Measurements from ENCODE around the gene CPHXL2. TPM values are rescaled to one million over a fixed set of nuclear protein-coding genes. Genes with fewer than 3 reads are reported as not detected.

Gene CPHXL2
- total RNA-seq, 4 donors from 2014 or later, result not detected

GRCh38 chr16:75660321-75660720 lies 16.5 kb downstream of the CPHXL2 start:
- DNase-seq, result no peak
- H3K27ac ChIP-seq, result no peak overlapping the region
- intact Hi-C loops (cut with DNase I), result no loop called here
- H3K4me1 ChIP-seq, result no peaks in the 10 kb centered on the region
- peaks cover 31 to 34% of the 10 kb centered on the region in 2 donors for H3K36me3 ChIP-seq
- no peak for TF ChIP-seq CTCF (IDR thresholded peaks at IDR 0.05)
- no peak for TF ChIP-seq POLR2A (IDR thresholded peaks at IDR 0.05)
- 86 to 87% methylated on average over 6 of the region's 6 CpGs for WGBS, 2 donors
- no peaks in the 10 kb centered on the region for H3K27me3 ChIP-seq
- H3K9me3 ChIP-seq, result no peaks in the 10 kb centered on the region
- no peak overlapping the region for H3K4me3 ChIP-seq (replicated peaks in 1 of 3)

GRCh38 chr16:75658175-75658574 lies 18.6 kb downstream of the CPHXL2 start:
- intact Hi-C loops (cut with DNase I), result no loop called here
- Histone ChIP-seq H3K36me3 (peaks cover 41 to 44% of the 10 kb centered on the region in 2 donors), H3K4me1 (peaks cover 6 to 13% of the 10 kb centered on the region in 2 donors), H3K27ac (no peak overlapping the region), H3K9me3 (no peaks in the 10 kb centered on the region), H3K27me3 (no peaks in the 10 kb centered on the region), H3K4me3 (replicated peaks in 1 of 3) (no peak overlapping the region)
- WGBS, 2 donors, result 94 to 96% methylated on average over 2 of the region's 2 CpGs
- DNase-seq, result no peak
- no peak for TF ChIP-seq CTCF (IDR thresholded peaks at IDR 0.05)
- TF ChIP-seq POLR2A (IDR thresholded peaks at IDR 0.05), result no peak

GRCh38 chr16:75653922-75654321 lies 22.9 kb downstream of the CPHXL2 start:
- peaks cover 41 to 44% of the 10 kb centered on the region in 2 donors for H3K36me3 ChIP-seq

GRCh38 chr16:75648265-75649076 lies 28.3 kb downstream of the CPHXL2 start:
- WGBS, 2 donors, result 0% methylated on average over 43 to 46 of the region's 62 CpGs
- no peak for TF ChIP-seq CTCF (IDR thresholded peaks at IDR 0.05)
- peak in 1 of 2 donors; percentile 81 for TF ChIP-seq POLR2A (IDR thresholded peaks at IDR 0.05)
- Histone ChIP-seq H3K27ac (peak overlapping the region; percentile 99 to 100 (median 99)), H3K27me3 (no peaks in the 10 kb centered on the region), H3K36me3 (no peaks in the 10 kb centered on the region), H3K4me1 (peaks cover 43 to 54% of the 10 kb centered on the region in 2 donors), H3K4me3 (replicated peaks in 1 of 3) (peak overlapping the region; percentile 84 to 100 (median 89)), H3K9me3 (no peaks in the 10 kb centered on the region)
- intact Hi-C loops (cut with DNase I), result loop anchor here (5.0 to 10.0 kb wide), 2 partner anchors 116 to 1544 kb away; partner anchors contain the start of gene MON1B
- DNase-seq, result peak; percentile 87 to 88

More at GRCh38 chr16:75653922-75654321, 22.9 kb downstream of the CPHXL2 start:
- Histone ChIP-seq H3K4me3 (replicated peaks in 1 of 3) (no peak overlapping the region), H3K27me3 (no peaks in the 10 kb centered on the region), H3K4me1 (peaks cover 38 to 44% of the 10 kb centered on the region in 2 donors), H3K9me3 (no peaks in the 10 kb centered on the region), H3K27ac (peak overlapping the region in 2 of 3 donors; percentile 56 to 72)
- intact Hi-C loops (cut with DNase I), result no loop called here
- DNase-seq, result no peak
- 12 to 20% methylated on average over 1 of the region's 1 CpG for whole genome bisulfite sequencing, 2 donors
- TF ChIP-seq POLR2A (IDR thresholded peaks at IDR 0.05) (no peak), CTCF (IDR thresholded peaks at IDR 0.05) (no peak)
